HG02678 (cell line): ENCODE results near the gene EXPH5.
A peak's percentile ranks its signal among the peaks of the same experiment; 100 is the strongest.

Source experiments
- ATAC-seq: cut with Tn5 transposase; IDR thresholded peaks from one replicate; pipeline ENCODE4 v1.9.1; 2021; ENCODE audit warnings: mild to moderate bottlenecking, moderate library complexity; ENCODE audit not compliant: unreplicated experiment

Gene EXPH5

GRCh38 chr11:108568195-108568858 is 25.2 kb downstream of the EXPH5 start:
- no peak for ATAC-seq

- no peak for ATAC-seq
Measured at GRCh38 chr11:108565653-108566052, 27.9 kb downstream of the EXPH5 start.

DNA sequence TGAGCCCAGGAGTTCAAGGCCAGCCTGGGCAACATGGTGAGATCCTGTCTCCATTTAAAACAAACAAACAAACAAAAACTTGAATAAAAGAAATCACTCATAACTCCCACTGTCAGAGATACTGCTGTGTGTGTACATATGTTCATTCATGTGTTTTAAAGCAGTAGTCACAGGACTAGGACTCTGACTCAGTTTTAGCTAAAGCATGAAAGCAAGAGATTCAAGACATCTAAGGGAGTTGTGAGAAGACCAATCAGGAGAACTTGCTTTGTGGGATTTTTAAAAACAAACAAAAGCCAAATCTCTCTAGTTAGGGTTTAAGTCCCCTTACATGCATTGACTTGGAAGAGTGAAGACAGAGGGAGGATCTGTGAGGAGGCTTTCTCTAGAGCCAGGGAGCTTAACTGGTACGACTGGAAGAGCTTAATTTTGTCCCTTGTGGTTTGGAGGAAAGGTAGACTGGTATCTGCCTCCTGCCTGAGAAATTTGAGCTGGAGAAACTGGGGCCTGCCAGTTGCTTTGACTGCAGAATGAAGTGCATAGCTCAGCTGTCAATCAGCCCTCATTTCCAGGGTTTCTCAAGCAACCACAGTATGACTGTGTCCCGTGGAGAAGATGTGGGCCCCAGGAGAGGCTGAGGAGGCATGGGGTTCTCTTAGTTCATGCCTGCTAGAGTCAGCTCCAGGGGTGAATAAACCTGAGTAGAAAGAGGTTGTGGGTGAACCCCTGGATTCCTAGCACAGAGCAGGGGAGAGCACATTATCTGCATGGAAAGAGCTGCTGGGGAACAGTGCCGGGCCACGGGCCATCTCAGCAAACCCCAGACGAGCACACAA is 30.6 kb downstream of the EXPH5 start:
- ATAC-seq = no peak

- no peak for ATAC-seq
Measured at GRCh38 chr11:108561535-108561991, 32.0 kb downstream of the EXPH5 start.

- no peak for ATAC-seq
Measured at GRCh38 chr11:108559904-108560303, 33.7 kb downstream of the EXPH5 start.

- ATAC-seq = no peak
Measured at GRCh38 chr11:108559340-108559739, 34.2 kb downstream of the EXPH5 start.

DNA sequence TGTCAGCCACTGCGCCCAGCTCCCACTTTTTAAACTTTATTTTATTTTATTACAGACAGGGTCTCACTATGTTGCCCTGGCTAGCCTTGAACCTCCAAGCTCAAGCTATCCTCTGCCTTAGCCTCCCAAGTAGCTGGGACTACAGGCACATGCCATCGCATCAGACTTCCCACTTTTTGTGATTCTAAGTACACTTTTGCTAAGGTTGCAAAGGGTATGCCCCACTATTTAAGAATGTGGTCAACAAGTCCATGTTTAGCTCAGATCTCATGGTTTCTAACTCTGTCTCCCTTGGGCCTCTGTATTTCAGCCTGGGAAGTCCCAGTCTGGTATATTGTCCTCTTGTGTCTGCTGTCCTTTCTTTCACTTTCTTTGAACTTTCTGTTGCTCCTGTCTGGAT is 35.3 kb downstream of the EXPH5 start:
- ATAC-seq = peak; percentile 86

DNA sequence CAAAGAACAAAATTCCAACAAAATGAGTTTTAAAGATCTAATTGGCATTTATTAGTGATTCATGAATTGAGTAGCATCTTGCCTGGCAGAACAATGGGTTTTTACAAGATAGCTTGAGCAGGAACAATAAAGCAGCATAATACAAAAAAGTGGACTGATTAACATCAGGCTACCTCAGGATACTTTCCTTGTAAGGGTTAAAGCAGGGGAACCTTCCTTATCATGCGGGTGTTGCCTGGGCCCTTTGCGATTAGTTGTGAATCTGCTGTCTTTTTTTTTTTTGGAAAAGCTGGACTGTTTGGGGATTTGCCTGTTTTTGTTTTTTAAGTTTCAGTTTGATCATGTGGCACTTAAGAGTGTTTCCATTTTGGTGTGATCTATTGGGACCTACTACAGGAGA is 37.5 kb downstream of the EXPH5 start:
- ATAC-seq = no peak

- ATAC-seq = no peak
Measured at GRCh38 chr11:108551651-108552462, 41.7 kb downstream of the EXPH5 start.

DNA sequence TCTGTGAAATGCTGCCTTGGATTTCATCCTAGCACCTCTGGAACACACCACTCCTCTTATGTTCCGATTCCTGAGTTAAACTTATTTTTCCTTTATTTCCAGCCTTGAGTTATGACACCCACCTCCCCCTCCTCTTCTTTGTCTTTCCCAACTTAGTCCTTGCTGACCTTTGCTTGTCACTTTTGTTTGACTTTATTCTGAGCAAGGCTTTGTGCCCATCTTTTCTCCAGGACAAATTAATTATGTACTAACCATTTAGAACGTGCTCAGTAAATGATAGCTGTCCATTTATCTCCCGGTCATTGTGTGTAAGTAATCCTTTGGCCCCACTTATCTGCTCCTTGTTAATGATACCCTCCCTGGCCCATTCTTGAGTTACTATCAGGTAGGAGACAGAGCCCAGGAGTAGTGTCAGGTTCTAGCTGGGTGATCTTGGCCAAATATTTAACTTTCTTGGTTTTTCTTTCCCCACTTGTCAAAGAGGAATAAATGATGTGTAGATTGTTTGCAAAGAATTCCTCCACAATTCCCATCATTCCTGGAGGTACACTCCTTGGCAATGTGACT is 44.2 kb downstream of the EXPH5 start:
- no peak for ATAC-seq

GRCh38 chr11:108545909-108546501 is 47.6 kb downstream of the EXPH5 start:
- ATAC-seq = no peak

DNA sequence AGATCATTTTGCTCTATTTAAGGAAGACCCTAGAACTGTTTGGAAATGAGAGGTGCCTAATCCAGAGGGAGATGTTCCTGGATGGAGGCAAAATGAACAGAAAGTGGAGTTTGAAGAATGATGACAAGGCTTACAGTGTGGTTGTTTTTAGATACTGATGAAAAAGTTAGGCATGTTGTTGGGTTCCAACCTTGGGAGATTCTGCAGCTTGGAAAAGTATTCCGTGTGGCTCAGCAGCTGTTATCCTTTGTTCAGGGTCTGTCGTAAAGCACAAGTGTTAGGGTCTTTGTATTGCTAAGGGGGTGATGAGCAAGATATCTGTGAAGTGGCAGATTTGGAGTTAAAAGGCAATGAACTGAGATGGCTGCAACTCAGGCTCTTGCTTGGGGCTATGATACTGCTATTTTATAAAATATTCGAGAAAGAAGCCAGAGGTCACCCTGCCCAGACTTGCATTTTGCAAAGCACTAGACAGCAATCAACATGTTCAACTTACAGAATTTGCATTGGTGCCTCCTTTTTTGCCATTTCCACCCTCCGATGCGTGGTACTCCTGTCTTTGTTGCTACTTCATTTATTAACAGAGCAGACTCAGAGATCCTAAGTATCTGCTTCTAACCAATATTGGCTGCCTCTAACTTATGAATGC is 50.1 kb downstream of the EXPH5 start:
- no peak for ATAC-seq

- ATAC-seq = no peak
Measured at GRCh38 chr11:108541531-108541930, 52.0 kb downstream of the EXPH5 start.

- ATAC-seq = no peak
Measured at GRCh38 chr11:108538502-108538901, 55.1 kb downstream of the EXPH5 start.

DNA sequence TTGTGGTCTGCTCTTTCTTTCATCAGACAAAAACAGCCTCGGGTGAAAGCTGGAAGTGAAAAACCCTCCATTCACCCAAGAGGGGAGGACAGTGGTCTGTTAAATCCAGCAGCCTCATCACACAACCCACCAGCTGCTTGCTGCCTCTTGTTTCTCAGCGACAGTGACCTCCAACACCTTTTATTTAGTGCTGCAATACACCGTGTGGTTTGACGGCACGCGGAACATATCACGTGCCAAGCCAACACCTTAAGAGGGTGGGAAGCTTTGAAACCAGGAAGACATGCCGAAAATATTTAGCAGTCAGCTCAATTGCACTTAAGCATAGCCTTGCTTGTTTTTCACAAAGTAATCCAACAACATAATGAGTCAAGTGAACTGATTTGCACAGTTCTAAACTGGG is 55.5 kb downstream of the EXPH5 start:
- ATAC-seq = no peak

DNA sequence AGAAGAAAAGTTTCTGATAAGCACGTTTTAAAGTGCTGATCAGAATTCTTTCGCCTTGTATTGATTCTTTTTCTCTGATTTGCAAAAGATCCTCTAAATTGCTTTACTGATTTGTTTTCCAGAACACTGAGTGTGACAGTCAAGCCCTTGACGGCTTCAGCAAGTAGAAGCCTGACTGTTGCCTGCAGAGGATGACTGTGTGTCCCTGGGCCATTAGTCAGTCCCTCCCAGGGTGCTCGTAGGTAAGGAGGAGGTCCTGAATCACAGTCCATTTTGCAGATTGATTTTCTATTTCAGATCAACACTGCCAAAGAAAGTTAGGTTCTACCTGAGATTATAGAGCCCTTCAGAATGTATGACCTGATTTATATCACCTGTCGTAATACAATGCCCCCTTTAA is 56.8 kb downstream of the EXPH5 start:
- no peak for ATAC-seq

GRCh38 chr11:108535384-108535955 is 58.1 kb downstream of the EXPH5 start:
- ATAC-seq = no peak

- ATAC-seq = no peak
Measured at GRCh38 chr11:108534274-108534882, 59.2 kb downstream of the EXPH5 start.

- ATAC-seq = no peak
Measured at GRCh38 chr11:108530426-108530825, 63.1 kb downstream of the EXPH5 start.
